HL-60 (cell line): ENCODE data around the gene MYO1B.

ENCODE experiments used
- DNase-seq, 2 experiments: peaks; one replicate each; pipeline ENCODE4 v3.0.0-alpha.2; 2010 to 2020; ENCODE audit warnings: low read depth in 1 of 2, low spot score in 1 of 2
- H3K27ac ChIP-seq: fragments of 250-450 bp; sonication (Bioruptor Pico); replicated peaks from 2 replicates; pipeline ENCODE4 v1.5.1; 2020; ENCODE audit warnings: mild to moderate bottlenecking, moderate library complexity
- H3K27me3 ChIP-seq: fragments of 250-450 bp; sonication (Bioruptor Pico); 2 replicates; pipeline ENCODE4 v1.5.1; 2021; ENCODE audit warnings: mild to moderate bottlenecking, moderate library complexity; ENCODE audit not compliant: insufficient read depth, poor library complexity, severe bottlenecking
- H3K4me3 ChIP-seq: replicated peaks from 2 replicates; pipeline ENCODE4 v1.5.1; 2011; ENCODE audit warnings: mild to moderate bottlenecking, control low read depth, low read length; ENCODE audit not compliant: insufficient read depth
- GABPA ChIP-seq: IDR thresholded peaks from 2 replicates; pipeline ENCODE4 v1.6.1; 2012; ENCODE audit warnings: low read depth
- POLR2AphosphoS5 ChIP-seq: IDR thresholded peaks from 2 replicates; pipeline ENCODE4 v1.6.1; 2012; ENCODE audit warnings: low read depth
- REST ChIP-seq: IDR thresholded peaks from 2 replicates; pipeline ENCODE4 v1.6.1; 2012; ENCODE audit warnings: low read depth; ENCODE audit not compliant: insufficient replicate concordance
- SPI1 ChIP-seq: IDR thresholded peaks from 2 replicates; pipeline ENCODE4 v1.6.1; 2012; ENCODE audit warnings: low read depth, mild to moderate bottlenecking, borderline replicate concordance
- TF ChIP-seq, protein P1 (sequence below): IDR thresholded peaks from one replicate; pipeline ENCODE4 v1.5.1; 2011; ENCODE audit warnings: low read length, control low read depth, inconsistent platforms; ENCODE audit not compliant: insufficient read depth

MYO1B gene

DNA sequence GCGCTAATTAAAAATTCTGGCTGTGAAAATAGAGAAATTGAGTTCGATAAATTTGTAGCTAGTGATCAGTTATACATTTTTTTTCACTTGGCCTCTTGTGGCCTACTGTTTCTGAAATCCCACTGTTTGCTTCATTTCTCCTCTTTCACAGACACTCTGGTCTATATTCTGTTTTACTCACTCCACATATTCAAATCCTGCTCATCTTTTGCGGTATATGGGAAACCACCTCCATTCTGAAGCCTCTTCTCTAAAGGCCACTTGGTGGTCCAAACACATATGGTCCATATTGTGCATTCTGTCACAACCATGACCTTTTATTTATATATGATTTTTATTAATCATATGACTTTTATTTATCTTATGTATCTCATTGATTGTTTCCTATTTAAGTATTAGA lies 67.0 kb downstream of the MYO1B start:
- TF ChIP-seq, protein P1, sequence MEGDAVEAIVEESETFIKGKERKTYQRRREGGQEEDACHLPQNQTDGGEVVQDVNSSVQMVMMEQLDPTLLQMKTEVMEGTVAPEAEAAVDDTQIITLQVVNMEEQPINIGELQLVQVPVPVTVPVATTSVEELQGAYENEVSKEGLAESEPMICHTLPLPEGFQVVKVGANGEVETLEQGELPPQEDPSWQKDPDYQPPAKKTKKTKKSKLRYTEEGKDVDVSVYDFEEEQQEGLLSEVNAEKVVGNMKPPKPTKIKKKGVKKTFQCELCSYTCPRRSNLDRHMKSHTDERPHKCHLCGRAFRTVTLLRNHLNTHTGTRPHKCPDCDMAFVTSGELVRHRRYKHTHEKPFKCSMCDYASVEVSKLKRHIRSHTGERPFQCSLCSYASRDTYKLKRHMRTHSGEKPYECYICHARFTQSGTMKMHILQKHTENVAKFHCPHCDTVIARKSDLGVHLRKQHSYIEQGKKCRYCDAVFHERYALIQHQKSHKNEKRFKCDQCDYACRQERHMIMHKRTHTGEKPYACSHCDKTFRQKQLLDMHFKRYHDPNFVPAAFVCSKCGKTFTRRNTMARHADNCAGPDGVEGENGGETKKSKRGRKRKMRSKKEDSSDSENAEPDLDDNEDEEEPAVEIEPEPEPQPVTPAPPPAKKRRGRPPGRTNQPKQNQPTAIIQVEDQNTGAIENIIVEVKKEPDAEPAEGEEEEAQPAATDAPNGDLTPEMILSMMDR = no peak
- TF ChIP-seq POLR2AphosphoS5 (no peak), SPI1 (no peak), GABPA (no peak), REST (no peak)
- no peak for DNase-seq
- Histone ChIP-seq H3K27ac (no peak overlapping the region), H3K27me3 (no peaks in the 10 kb centered on the region), H3K4me3 (no peak overlapping the region)

DNA sequence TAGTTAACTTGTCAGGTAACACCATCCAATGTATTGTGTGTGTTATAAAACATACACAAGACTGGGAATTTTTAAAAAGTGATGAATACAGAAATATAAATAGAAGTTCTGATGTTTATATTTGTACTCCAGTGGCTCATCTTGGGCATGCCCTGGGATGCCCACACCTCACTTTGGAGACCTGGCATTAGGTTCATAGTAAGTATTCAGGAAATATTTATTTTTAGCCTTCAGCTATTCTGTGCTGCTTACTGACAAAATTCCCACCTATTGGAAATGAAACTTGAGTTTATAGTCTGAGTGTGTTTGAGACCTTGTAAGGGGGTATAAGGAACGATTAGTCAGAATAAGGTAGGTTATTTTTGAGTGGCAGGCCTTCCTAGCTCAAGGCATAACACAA lies 67.5 kb downstream of the MYO1B start:
- H3K4me3 ChIP-seq = no peak overlapping the region
- TF ChIP-seq GABPA (no peak), REST (no peak), POLR2AphosphoS5 (no peak), SPI1 (no peak)
- TF ChIP-seq, protein P1 = no peak
- no peak for DNase-seq
- no peaks in the 10 kb centered on the region for H3K27me3 ChIP-seq
- no peak overlapping the region for H3K27ac ChIP-seq

DNA sequence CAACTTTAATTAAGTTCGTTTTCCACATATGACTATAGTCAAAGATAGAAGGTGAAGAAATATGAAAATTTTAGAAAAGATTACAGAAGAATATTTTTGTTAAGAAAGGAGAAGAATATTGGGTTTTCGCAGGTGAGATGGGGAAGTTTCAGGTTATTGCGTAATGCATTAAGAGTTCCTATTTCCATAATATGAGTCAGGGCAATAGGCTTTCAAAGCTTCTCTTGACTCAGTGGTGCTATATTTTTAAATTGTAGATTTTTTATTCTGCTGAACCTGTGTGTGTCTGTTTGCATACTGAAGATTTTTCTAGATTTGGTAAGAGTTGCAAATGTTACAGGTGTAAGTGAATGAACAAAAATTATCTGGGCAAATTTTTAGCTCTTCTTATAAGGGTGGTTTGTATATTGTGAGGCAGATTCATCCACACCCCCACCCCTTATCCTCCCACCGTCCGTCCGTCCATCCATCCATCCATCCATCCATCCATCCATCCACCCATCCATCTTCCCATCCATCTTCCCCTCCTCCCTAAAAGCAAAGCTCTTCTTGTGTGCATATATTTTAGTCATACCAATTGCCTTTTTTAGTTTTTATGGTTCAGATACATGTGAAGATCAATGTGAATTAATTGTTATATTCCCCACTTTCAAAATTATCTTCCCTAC lies 69.6 kb downstream of the MYO1B start:
- no peak overlapping the region for H3K27ac ChIP-seq
- no peaks in the 10 kb centered on the region for H3K27me3 ChIP-seq
- DNase-seq = no peak
- no peak for TF ChIP-seq REST
- TF ChIP-seq GABPA = no peak
- TF ChIP-seq, protein P1 = no peak
- TF ChIP-seq POLR2AphosphoS5 = no peak
- no peak for TF ChIP-seq SPI1
- no peak overlapping the region for H3K4me3 ChIP-seq
